Right ventricle myocardium superior (tissue), 1 donor: ENCODE results near the gene HERC3. TPM values are rescaled to one million over a fixed set of nuclear protein-coding genes. Genes with fewer than 3 reads are reported as not detected.

Source experiments
- ATAC-seq: fragments of 200-7000 bp; cut with Tn5 transposase; one replicate; pipeline ENCODE4 v1.9.1; 2020; ENCODE audit warnings: mild to moderate bottlenecking; ENCODE audit not compliant: poor library complexity
- DNase-seq: peaks from one replicate; pipeline ENCODE4 v3.0.0-alpha.2; 2020
- intact Hi-C: fragments of 100-400 bp; cut with DNase I; formaldehyde crosslinking; loops from one replicate; pipeline ENCODE4 v1.11.2; 2022
- total RNA-seq: library from RNA; stranded (reverse); fragmentation: NEBNext Ultra II Directional; extraction: Animal tissue kit (Norgen Biotek cat#: 25700); gene quantifications from one replicate; pipeline ENCODE4 v1.2.1, GENCODE V29; 2021
- donor health status: DM: no; HTN: yes; CAD: no; lungs with severe emphysema.

Gene HERC3
- total RNA-seq, 1 donor from 2014 or later, result 49.7 TPM

GRCh38 chr4:88646528-88647280 is 54.4 kb downstream of the HERC3 start:
- DNase-seq, result no peak
- no peak for ATAC-seq
- intact Hi-C loops, result no loop called here

DNA sequence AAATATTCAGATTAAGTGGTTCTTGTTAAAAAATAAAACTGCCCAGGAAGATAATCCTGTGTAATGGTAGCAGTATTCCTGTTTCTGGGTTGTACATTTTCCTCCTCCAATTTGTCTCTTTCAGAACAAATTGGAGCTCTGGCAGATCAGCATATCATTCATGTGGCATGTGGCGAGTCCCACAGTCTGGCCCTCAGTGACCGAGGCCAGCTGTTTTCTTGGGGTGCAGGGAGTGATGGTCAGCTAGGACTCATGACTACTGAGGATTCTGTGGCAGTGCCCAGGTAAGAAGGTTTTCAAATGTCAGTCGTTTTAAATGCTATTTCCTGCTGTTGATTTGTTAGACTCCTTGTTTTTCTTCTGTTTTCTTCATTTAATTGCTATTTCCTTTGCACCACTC is 57.4 kb downstream of the HERC3 start:
- ATAC-seq (no peak), DNase-seq (no peak)
- intact Hi-C loops, result no loop called here

DNA sequence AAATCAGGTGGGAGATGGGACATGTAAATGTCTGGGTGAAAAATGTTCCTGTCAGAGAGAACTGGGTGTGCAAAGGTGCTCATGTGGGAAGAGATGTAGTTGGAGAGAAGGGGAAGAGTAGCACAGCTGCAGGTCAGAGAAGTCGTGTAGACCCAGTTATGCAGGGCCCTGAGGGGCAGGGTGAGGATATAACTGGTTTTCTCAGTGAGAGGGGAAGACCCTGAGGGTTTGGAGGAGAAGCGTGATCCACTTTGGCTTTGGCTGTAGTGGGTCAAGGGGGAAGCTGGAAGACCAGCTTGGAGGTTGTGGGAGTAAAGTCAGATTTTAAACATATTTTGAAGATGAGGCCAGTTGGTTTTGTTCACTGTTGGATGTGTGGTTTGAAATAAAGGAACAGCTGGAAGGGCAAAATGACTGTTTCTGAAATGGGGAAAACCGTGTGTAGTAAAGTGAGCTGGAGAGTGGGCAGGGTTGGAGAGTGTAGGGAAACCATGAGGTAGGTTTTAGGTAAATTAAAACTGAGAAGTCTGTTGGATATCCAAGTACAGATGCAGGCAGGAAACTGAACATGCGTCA is 61.2 kb downstream of the HERC3 start:
- no peak for ATAC-seq
- intact Hi-C loops, result no loop called here

DNA sequence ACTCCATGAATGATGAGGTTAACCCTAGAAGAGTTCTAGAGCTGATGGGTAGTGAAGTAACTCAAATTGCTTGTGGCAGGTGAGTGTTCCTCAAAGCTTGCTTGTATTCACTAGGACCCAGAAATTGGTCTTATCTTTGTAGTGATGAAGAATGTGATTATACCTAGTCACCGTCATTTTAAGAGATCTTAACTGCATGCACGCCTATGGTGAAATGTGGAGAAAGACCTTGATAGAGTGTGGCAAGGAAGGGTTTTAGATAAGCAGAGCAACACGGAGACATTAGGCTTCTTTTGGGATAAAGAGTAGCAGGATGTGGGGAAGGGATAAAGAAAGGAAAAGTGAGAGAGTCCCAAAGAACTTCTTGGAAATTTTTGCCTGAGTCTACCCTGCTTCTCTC is 62.9 kb downstream of the HERC3 start:
- DNase-seq (no peak), ATAC-seq (no peak)
- intact Hi-C loops, result loop anchor here (5.0 kb wide), 1 partner anchor 63 kb away; the partner anchor contains the start of gene HERC3

More for the DNA sequence above, 61.2 kb downstream of the HERC3 start:
- DNase-seq, result no peak

DNA sequence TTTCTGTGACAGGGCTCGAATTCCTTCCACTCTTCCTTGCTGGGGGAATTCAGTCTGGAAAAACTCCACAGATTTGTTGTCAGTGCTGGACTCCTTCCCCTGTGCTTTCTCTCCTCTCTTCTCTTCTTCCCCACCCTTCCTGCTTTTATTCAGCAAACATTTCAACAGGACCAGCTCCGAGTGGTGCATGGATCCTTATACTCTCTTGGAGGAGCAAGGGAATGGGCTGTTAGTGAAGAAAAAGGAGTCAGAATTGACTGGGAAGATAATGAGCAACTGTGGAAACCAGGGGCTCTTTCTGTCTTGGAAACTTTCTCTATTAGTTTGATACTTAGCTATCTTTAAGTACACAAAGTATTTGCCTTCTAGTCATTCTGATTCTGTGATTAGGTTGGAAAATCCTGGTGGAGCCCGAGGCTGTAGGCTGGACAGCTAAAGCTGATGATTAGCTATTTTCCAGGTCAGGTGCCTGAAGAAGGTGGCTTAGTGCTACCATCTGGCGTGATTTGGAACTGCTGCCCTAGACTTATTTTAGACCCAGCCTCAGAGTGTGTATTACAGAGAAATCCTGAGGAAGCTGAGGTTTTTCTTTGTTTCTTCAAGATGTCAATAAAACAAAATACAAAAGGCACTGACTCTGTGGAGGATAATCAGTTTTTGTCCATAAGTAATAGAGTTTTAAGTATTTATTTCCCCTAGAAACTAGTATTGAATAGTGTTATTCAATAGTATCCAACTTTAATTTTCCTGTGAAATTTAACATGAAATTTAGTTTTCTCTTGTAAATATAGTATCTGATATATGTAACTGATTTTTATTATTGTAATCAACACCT is 67.0 kb downstream of the HERC3 start:
- intact Hi-C loops, result loop anchor here (2.0 to 5.0 kb wide), 2 partner anchors 67 to 120 kb away; partner anchors contain the start of gene HERC3
- ATAC-seq, result peak; percentile 97

GRCh38 chr4:88659890-88660208 is 67.6 kb downstream of the HERC3 start:
- ATAC-seq (no peak), DNase-seq (no peak)
- intact Hi-C loops, result loop anchor here (2.0 to 5.0 kb wide), 2 partner anchors 68 to 121 kb away; partner anchors contain the start of gene HERC3

More for the DNA sequence above, 67.0 kb downstream of the HERC3 start:
- DNase-seq, result no peak

GRCh38 chr4:88660446-88661294 is 68.4 kb downstream of the HERC3 start:
- DNase-seq (no peak), ATAC-seq (no peak)
- intact Hi-C loops, result no loop called here

DNA sequence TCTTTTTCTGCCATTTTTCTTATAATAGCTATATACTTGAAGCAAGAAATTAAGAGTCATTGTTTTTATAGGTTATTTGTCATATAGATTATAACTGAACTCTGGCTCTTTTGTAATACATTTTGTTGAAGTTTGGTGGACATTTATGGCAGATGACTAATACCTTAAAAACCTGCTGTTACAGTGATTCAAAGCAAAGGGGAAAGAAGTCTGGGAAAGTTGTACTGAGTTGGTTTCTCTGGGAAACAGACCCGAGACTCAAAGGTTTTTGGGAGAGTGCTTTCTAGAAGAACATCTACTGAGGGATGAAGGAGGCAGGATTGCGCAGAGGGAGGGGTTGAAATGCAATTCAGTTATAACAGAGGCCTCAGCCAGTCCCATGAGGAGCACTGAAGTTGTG is 69.5 kb downstream of the HERC3 start:
- intact Hi-C loops, result no loop called here
- DNase-seq, result no peak
- no peak for ATAC-seq

DNA sequence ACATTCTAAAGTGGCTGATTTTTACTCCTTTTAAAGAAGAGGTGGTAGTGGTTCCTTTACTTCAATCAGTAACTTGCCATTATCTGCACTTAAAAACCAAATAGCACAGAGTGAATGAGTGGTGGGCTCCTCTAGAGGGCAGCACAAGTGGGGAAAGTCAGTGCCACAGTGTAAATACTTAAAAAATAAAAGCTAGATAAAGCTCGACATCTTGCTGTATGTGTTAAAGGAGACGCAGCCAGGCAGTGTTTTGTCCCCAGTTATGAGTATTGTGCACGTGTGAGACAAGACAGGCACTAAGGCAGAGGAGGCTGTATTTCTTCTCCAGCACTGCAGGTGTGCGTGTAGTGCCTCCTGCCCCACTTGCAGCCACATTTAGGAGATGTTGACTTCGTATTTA is 80.7 kb downstream of the HERC3 start:
- ATAC-seq (peak; percentile 70), DNase-seq (no peak)
- intact Hi-C loops, result no loop called here

- intact Hi-C loops, result no loop called here
- DNase-seq (no peak), ATAC-seq (no peak)
Measured at GRCh38 chr4:88673886-88674285, 81.6 kb downstream of the HERC3 start.

GRCh38 chr4:88674565-88674964 is 82.3 kb downstream of the HERC3 start:
- intact Hi-C loops, result no loop called here
- ATAC-seq, result no peak
- DNase-seq, result no peak

DNA sequence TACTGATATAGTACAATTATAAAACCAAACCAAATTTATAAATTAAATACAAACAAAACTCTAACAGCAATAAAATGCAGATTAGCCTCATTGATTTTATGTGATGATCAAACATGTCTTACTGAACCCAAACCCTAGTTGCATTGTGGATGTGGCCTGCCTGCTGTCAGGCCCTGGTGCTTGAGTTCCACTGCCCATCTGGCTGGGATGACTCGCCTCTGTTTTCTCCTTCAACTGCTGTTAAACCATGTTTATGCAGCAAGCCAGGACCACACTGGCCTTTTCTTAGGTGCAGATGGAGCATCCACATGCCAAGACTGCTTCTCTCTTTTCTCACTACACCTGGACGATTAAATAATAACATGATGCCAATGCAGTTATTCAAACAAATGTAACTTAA is 82.7 kb downstream of the HERC3 start:
- ATAC-seq (no peak), DNase-seq (no peak)
- intact Hi-C loops, result no loop called here

GRCh38 chr4:88675543-88675942 is 83.3 kb downstream of the HERC3 start:
- ATAC-seq (no peak), DNase-seq (no peak)
- intact Hi-C loops, result no loop called here

DNA sequence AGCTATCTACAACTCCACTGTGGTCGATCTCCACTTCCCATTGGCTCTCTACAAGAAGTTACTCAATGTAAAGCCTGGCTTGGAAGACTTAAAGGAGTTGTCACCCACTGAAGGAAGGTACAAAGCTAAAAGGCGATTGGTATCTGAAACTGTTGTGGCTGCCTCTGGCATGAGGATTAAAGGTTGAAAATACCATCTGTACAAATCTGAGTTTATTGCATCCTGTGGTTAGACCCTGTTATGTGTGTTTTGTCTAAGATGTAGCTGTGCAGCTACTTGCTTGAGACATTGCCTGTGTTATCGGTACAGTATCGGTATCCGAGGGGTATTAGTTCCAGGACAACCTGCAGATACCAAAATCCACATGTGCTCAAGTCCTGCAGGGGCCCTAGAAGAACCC is 88.9 kb downstream of the HERC3 start:
- intact Hi-C loops, result no loop called here
- DNase-seq (no peak), ATAC-seq (no peak)

DNA sequence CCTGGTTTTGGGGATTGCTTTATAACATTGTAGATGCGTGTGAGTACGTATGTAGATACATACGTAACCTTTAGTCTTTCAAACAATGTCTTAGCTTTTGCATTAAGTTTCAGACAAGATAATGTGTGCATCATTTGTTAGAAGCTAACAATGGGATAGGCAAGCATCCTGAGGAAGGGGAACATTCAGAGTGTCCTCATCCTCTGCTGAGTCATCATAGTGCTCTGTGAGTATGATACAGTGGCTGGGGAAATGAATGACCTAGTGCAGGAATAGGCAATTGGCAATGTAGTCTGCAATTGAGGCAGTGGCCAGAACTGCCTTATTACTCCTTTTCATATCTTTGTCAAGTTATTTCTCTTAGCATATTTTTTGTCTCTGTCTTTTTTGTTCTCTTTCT is 98.1 kb downstream of the HERC3 start:
- ATAC-seq (peak; percentile 88), DNase-seq (no peak)
- intact Hi-C loops, result no loop called here

- intact Hi-C loops, result no loop called here
- DNase-seq, result no peak
Measured at GRCh38 chr4:88693792-88694191, 101.5 kb downstream of the HERC3 start.

GRCh38 chr4:88696630-88697029 is 104.3 kb downstream of the HERC3 start:
- intact Hi-C loops, result no loop called here
- ATAC-seq, result no peak
- DNase-seq, result no peak

More at GRCh38 chr4:88693792-88694191, 101.5 kb downstream of the HERC3 start:
- no peak for ATAC-seq

- ATAC-seq, result peak; percentile 44
- intact Hi-C loops, result no loop called here
- DNase-seq, result no peak
Measured at GRCh38 chr4:88697141-88697540, 104.9 kb downstream of the HERC3 start.
